Ishikawa (cell line): Measurements from ENCODE around the gene RP9.

Experiments
- CEBPB ChIP-seq: IDR thresholded peaks from 2 replicates; pipeline ENCODE4 v1.6.1; 2012
- CREB1 ChIP-seq: IDR thresholded peaks from 2 replicates; pipeline ENCODE4 v1.6.1; 2012; ENCODE audit warnings: low read depth
- EGR1 ChIP-seq: IDR thresholded peaks from 2 replicates; pipeline ENCODE4 v1.6.1; 2012
- EP300 ChIP-seq: IDR thresholded peaks from 2 replicates; pipeline ENCODE4 v1.6.1; 2012; ENCODE audit warnings: borderline replicate concordance
- FOXM1 ChIP-seq: IDR thresholded peaks from 2 replicates; pipeline ENCODE4 v1.6.1; 2012; ENCODE audit warnings: low read depth, borderline replicate concordance
- NFIC ChIP-seq: IDR thresholded peaks from 2 replicates; pipeline ENCODE4 v1.6.1; 2012
- RAD21 ChIP-seq: IDR thresholded peaks from 2 replicates; pipeline ENCODE4 v1.6.1; 2012; ENCODE audit warnings: low read depth
- TAF1 ChIP-seq: IDR thresholded peaks from 2 replicates; pipeline ENCODE4 v1.6.1; 2012; ENCODE audit warnings: low read depth, mild to moderate bottlenecking
- TCF12 ChIP-seq: IDR thresholded peaks from 2 replicates; pipeline ENCODE4 v1.6.1; 2012; ENCODE audit warnings: low read depth
- TEAD4 ChIP-seq: IDR thresholded peaks from 2 replicates; pipeline ENCODE4 v1.6.1; 2012
- YY1 ChIP-seq: IDR thresholded peaks from 2 replicates; pipeline ENCODE4 v1.6.1; 2012; ENCODE audit warnings: low read depth
- ZBTB7A ChIP-seq: IDR thresholded peaks from 2 replicates; pipeline ENCODE4 v1.6.1; 2012; ENCODE audit warnings: low read depth
- TF ChIP-seq, protein P1 (sequence below): IDR thresholded peaks from 2 replicates; pipeline ENCODE4 v1.6.1; 2012
- TF ChIP-seq, protein P2 (sequence below): IDR thresholded peaks from 2 replicates; pipeline ENCODE4 v1.6.1; 2012; ENCODE audit warnings: low read depth, mild to moderate bottlenecking
- TF ChIP-seq, protein P3 (sequence below): IDR thresholded peaks from 2 replicates; pipeline ENCODE4 v1.6.1; 2012

The RP9 gene

DNA sequence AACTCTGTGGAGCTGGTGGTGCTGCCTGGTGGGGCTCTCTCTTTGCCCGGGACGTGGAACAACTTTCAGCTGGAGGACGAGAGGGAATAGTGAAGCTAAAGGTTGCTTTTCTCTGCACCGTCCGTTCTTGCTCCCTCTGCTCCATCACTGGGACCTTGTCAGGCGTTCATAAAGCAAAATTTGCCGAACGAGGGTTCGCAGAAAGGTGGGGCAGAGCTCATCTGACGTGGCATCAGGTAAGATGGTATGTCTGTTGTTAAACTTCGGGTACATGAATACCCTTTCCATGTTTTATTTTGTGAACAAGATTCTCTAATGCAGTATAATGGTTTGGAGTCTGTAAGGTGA is 20.6 kb upstream of the RP9 start:
- no peak for TF ChIP-seq TAF1
- no peak for TF ChIP-seq CEBPB
- no peak for TF ChIP-seq NFIC
- TF ChIP-seq RAD21, result no peak
- TF ChIP-seq FOXM1, result no peak
- TF ChIP-seq TCF12, result no peak
- no peak for TF ChIP-seq TEAD4
- TF ChIP-seq, protein P1, sequence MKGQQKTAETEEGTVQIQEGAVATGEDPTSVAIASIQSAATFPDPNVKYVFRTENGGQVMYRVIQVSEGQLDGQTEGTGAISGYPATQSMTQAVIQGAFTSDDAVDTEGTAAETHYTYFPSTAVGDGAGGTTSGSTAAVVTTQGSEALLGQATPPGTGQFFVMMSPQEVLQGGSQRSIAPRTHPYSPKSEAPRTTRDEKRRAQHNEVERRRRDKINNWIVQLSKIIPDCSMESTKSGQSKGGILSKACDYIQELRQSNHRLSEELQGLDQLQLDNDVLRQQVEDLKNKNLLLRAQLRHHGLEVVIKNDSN, result no peak
- no peak for TF ChIP-seq CREB1
- no peak for TF ChIP-seq EGR1
- TF ChIP-seq EP300, result no peak
- TF ChIP-seq, protein P2, sequence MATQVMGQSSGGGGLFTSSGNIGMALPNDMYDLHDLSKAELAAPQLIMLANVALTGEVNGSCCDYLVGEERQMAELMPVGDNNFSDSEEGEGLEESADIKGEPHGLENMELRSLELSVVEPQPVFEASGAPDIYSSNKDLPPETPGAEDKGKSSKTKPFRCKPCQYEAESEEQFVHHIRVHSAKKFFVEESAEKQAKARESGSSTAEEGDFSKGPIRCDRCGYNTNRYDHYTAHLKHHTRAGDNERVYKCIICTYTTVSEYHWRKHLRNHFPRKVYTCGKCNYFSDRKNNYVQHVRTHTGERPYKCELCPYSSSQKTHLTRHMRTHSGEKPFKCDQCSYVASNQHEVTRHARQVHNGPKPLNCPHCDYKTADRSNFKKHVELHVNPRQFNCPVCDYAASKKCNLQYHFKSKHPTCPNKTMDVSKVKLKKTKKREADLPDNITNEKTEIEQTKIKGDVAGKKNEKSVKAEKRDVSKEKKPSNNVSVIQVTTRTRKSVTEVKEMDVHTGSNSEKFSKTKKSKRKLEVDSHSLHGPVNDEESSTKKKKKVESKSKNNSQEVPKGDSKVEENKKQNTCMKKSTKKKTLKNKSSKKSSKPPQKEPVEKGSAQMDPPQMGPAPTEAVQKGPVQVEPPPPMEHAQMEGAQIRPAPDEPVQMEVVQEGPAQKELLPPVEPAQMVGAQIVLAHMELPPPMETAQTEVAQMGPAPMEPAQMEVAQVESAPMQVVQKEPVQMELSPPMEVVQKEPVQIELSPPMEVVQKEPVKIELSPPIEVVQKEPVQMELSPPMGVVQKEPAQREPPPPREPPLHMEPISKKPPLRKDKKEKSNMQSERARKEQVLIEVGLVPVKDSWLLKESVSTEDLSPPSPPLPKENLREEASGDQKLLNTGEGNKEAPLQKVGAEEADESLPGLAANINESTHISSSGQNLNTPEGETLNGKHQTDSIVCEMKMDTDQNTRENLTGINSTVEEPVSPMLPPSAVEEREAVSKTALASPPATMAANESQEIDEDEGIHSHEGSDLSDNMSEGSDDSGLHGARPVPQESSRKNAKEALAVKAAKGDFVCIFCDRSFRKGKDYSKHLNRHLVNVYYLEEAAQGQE, result no peak
- TF ChIP-seq, protein P3, sequence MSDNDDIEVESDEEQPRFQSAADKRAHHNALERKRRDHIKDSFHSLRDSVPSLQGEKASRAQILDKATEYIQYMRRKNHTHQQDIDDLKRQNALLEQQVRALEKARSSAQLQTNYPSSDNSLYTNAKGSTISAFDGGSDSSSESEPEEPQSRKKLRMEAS, result no peak
- no peak for TF ChIP-seq YY1
- TF ChIP-seq ZBTB7A, result no peak

- TF ChIP-seq FOXM1, result no peak
- no peak for TF ChIP-seq RAD21
- peak; percentile 76 for TF ChIP-seq YY1
- peak; percentile 23; the same call in 1 of the 2 replicates for TF ChIP-seq TAF1
- TF ChIP-seq, protein P1, result peak; percentile 84
- no peak for TF ChIP-seq EGR1
- 0 out of 2 replicates have a peak, but pooled peaks have one; percentile 26 for TF ChIP-seq ZBTB7A
- peak; percentile 40; the same call in 1 of the 2 replicates for TF ChIP-seq TCF12
- TF ChIP-seq, protein P2, result no peak
- TF ChIP-seq, protein P3, result peak; percentile 37; the same call in 1 of the 2 replicates
- no peak for TF ChIP-seq TEAD4
- peak; percentile 33; the same call in 1 of the 2 replicates for TF ChIP-seq CREB1
Observed at GRCh38 chr7:33128990-33129805, 20.0 kb upstream of the RP9 start, which contains the start of gene BBS9. Gene BBS9, plus strand, starts transcription at chr7:33129564. Its CDS starts 16,689 bp downstream, at chr7:33146253.

DNA sequence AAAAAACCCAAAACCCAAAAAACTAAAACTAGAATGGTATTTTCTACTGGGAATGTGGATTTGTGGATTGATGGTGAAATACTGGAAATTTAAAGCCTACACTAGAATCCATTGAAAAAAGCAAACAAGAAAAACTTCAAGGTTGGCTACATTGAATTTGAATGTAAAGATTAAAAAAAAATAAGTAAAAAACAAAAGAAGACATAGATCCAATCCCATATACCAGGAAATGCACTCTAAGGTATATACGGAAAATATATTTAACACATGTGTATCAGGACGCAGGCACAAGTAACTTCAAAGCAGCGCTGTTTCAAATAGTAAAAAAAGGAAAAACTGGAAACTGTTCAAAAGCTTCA is 19.4 kb upstream of the RP9 start:
- TF ChIP-seq, protein P1, result no peak

DNA sequence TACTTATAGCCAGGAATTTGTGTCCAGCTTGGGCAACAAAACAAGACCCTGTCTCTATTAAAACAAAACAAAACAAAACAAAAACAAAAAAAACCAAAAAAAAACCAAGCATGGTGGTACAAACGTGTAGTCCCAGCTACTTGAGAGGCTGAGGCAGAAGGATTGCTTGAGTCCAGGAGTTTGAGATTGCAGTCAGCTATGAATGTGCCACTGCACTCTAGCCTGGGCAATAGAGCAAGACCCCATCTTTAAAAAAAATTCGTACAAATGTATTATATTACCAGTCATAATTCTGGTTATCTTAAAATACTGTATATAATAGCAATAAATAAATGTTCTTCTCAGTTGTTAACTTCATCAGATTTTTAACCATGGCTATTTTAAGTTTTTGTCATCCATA is 17.9 kb upstream of the RP9 start:
- TF ChIP-seq CEBPB (no peak), TEAD4 (no peak), CREB1 (no peak), EP300 (no peak), TAF1 (no peak), FOXM1 (no peak), RAD21 (no peak), NFIC (no peak), YY1 (no peak), ZBTB7A (no peak), EGR1 (no peak), TCF12 (no peak)
- TF ChIP-seq, protein P2, result no peak
- TF ChIP-seq, protein P3, result no peak
- TF ChIP-seq, protein P1, result no peak
